ENCODE data around the gene TIAM2.
"Not testable (repeated sequence)": the region's sequence is repeated elsewhere in the genome, so short reads cannot be mapped to it uniquely, and the experiment has no call there.

The TIAM2 gene

GRCh38 chr6:154995254-154996015 is at the start of gene TIAM2:
TSS of gene TIAM2 (plus strand) at chr6:154995315. CDS start at chr6:155129224, 133,909 bp downstream.
- DNase-seq = peak; percentile 32

GRCh38 chr6:154950979-154951344 is 44.2 kb upstream of the TIAM2 start:
- DNase-seq = no peak

GRCh38 chr6:154951345-154952200 is 43.5 kb upstream of the TIAM2 start:
- no peak for DNase-seq

GRCh38 chr6:154953644-154954043 is 41.5 kb upstream of the TIAM2 start:
- DNase-seq = no peak

GRCh38 chr6:154954347-154954746 is 40.8 kb upstream of the TIAM2 start:
- no peak for DNase-seq

- no peak for DNase-seq
These were observed 38.2 kb upstream of the TIAM2 start for GRCh38 chr6:154956771-154957522.

- no peak for DNase-seq
These were observed 36.6 kb upstream of the TIAM2 start for GRCh38 chr6:154958469-154958868.

GRCh38 chr6:154960299-154960843 is 34.7 kb upstream of the TIAM2 start:
- DNase-seq = no peak

- no peak for DNase-seq
These were observed 34.1 kb upstream of the TIAM2 start for GRCh38 chr6:154960854-154961530.

GRCh38 chr6:154962753-154963152 is 32.4 kb upstream of the TIAM2 start:
- no peak for DNase-seq

- DNase-seq = not testable (repeated sequence)
These were observed 28.9 kb upstream of the TIAM2 start for GRCh38 chr6:154966065-154966770.

GRCh38 chr6:154969796-154970195 is 25.3 kb upstream of the TIAM2 start:
- DNase-seq = no peak

GRCh38 chr6:154974485-154975149 is 20.5 kb upstream of the TIAM2 start:
- DNase-seq = no peak

- no peak for DNase-seq
These were observed 17.5 kb upstream of the TIAM2 start for GRCh38 chr6:154977588-154977987.

GRCh38 chr6:154980273-154981078 is 14.6 kb upstream of the TIAM2 start:
- DNase-seq = no peak

GRCh38 chr6:154981079-154981870 is 13.8 kb upstream of the TIAM2 start:
- DNase-seq = no peak

- DNase-seq = no peak
These were observed 11.0 kb upstream of the TIAM2 start for GRCh38 chr6:154984146-154984545.

- DNase-seq = no peak
These were observed 8.3 kb upstream of the TIAM2 start for GRCh38 chr6:154986787-154987235.

GRCh38 chr6:154989448-154989847 is 5.7 kb upstream of the TIAM2 start:
- DNase-seq = no peak

Data from stimulated activated CD4-positive, alpha-beta T cell treated with anti-CD3 and anti-CD28 coated beads, Interleukin-12 subunit alpha, Interleukin-12 subunit beta, amount 100 ng/mL, for 4 hours (primary cell).